ENCODE data around the gene COL3A1. TPM values are rescaled to one million over a fixed set of nuclear protein-coding genes. Genes with fewer than 3 reads are reported as not detected.

Gene COL3A1
- polyA plus RNA-seq, 3 donors, result not detected

GRCh38 chr2:189015359-189015758, 41.2 kb downstream of the COL3A1 start:
- intact Hi-C loops (cut with micrococcal nuclease), result no loop called here
- H3K79me2 ChIP-seq (ENCODE audit: insufficient read depth, low read length), result no peaks in the 10 kb centered on the region
- peaks cover 2 to 3% of the 10 kb centered on the region in 2 donors for H3K9me3 ChIP-seq (replicated peaks in 1 of 2; ENCODE audit: control insufficient read depth in 1 of 2, insufficient read depth in 1 of 2, low read length in 2 of 2)
- no peaks in the 10 kb centered on the region for H3K36me3 ChIP-seq (replicated peaks in 1 of 2; ENCODE audit: control insufficient read depth in 1 of 2, insufficient read depth in 2 of 2, low read length in 2 of 2)
- no peak for TF ChIP-seq CTCF (IDR thresholded peaks at IDR 0.05)
- H3K4me1 ChIP-seq (ENCODE audit: control insufficient read depth in 1 of 2, insufficient read depth in 2 of 2, low read length in 2 of 2), result no peaks in the 10 kb centered on the region
- H3K4me3 Mint-ChIP-seq, result no peak overlapping the region
- no peaks in the 10 kb centered on the region for H4K20me1 ChIP-seq (ENCODE audit: insufficient read depth, low read length)
- no peak overlapping the region for H3K4me2 ChIP-seq (replicated peaks; ENCODE audit: extremely low read depth, low read length, poor library complexity, severe bottlenecking)
- no peak overlapping the region for H3K4me3 ChIP-seq (replicated peaks in 1 of 3; ENCODE audit: low read depth in 2 of 3, low read length in 3 of 3)
- no peaks in the 10 kb centered on the region for H3K9me3 Mint-ChIP-seq
- no peaks in the 10 kb centered on the region for H3K27me3 ChIP-seq (ENCODE audit: control insufficient read depth in 2 of 2, insufficient read depth in 2 of 2, low read length in 2 of 2)
- no peak overlapping the region for H2AFZ ChIP-seq (ENCODE audit: insufficient read depth, low read depth, low read length, poor library complexity, severe bottlenecking)
- no peaks in the 10 kb centered on the region for H3K36me3 Mint-ChIP-seq
- no peaks in the 10 kb centered on the region for H3K4me1 Mint-ChIP-seq
- no CpG with 5 or more reads among the region's 1 CpG for WGBS (ENCODE audit: insufficient coverage)
- H3K9ac ChIP-seq (ENCODE audit: insufficient read depth, low read length, poor library complexity, severe bottlenecking), result no peak overlapping the region
- no peak for DNase-seq
- H3K27me3 Mint-ChIP-seq (ENCODE audit: low read depth in 3 of 3), result no peaks in the 10 kb centered on the region
- H3K27ac ChIP-seq (ENCODE audit: low read depth in 1 of 2, low read length in 2 of 2), result no peak overlapping the region
- H3K27ac Mint-ChIP-seq, result no peak overlapping the region

- H3K4me3 Mint-ChIP-seq, result no peak overlapping the region
- intact Hi-C loops (cut with micrococcal nuclease), result no loop called here
- H3K4me2 ChIP-seq (replicated peaks; ENCODE audit: extremely low read depth, low read length, poor library complexity, severe bottlenecking), result no peak overlapping the region
These were observed 42.2 kb downstream of the COL3A1 start for GRCh38 chr2:189016311-189016861.

More at GRCh38 chr2:189016311-189016861, 42.2 kb downstream of the COL3A1 start:
- H3K27ac ChIP-seq (ENCODE audit: low read depth in 1 of 2, low read length in 2 of 2), result no peak overlapping the region
- Mint-ChIP-seq H3K9me3 (peaks cover 0 to 2% (median 0%) of the 10 kb centered on the region in 7 donors), H3K36me3 (no peaks in the 10 kb centered on the region), H3K27me3 (ENCODE audit: low read depth in 3 of 3) (no peaks in the 10 kb centered on the region), H3K27ac (no peak overlapping the region), H3K4me1 (no peaks in the 10 kb centered on the region)
- no peak overlapping the region for H3K4me3 ChIP-seq (replicated peaks in 1 of 3; ENCODE audit: low read depth in 2 of 3, low read length in 3 of 3)
- no peaks in the 10 kb centered on the region for H3K79me2 ChIP-seq (ENCODE audit: insufficient read depth, low read length)
- no peaks in the 10 kb centered on the region for H3K36me3 ChIP-seq (replicated peaks in 1 of 2; ENCODE audit: control insufficient read depth in 1 of 2, insufficient read depth in 2 of 2, low read length in 2 of 2)
- no peak overlapping the region for H2AFZ ChIP-seq (ENCODE audit: insufficient read depth, low read depth, low read length, poor library complexity, severe bottlenecking)
- no peak for DNase-seq
- no peaks in the 10 kb centered on the region for H3K4me1 ChIP-seq (ENCODE audit: control insufficient read depth in 1 of 2, insufficient read depth in 2 of 2, low read length in 2 of 2)
- no peaks in the 10 kb centered on the region for H4K20me1 ChIP-seq (ENCODE audit: insufficient read depth, low read length)
- no peaks in the 10 kb centered on the region for H3K27me3 ChIP-seq (ENCODE audit: control insufficient read depth in 2 of 2, insufficient read depth in 2 of 2, low read length in 2 of 2)
- peaks cover 4 to 12% of the 10 kb centered on the region in 2 donors for H3K9me3 ChIP-seq (replicated peaks in 1 of 2; ENCODE audit: control insufficient read depth in 1 of 2, insufficient read depth in 1 of 2, low read length in 2 of 2)
- no peak for TF ChIP-seq CTCF (IDR thresholded peaks at IDR 0.05)
- no peak overlapping the region for H3K9ac ChIP-seq (ENCODE audit: insufficient read depth, low read length, poor library complexity, severe bottlenecking)

Measured in CD14-positive monocyte (primary cell).